Smooth muscle cell (in vitro differentiated cells): Measurements from ENCODE around the gene LSS. TPM values are rescaled to one million over a fixed set of nuclear protein-coding genes. Genes with fewer than 3 reads are reported as not detected.
"Not testable (repeated sequence)": the region's sequence is repeated elsewhere in the genome, so short reads cannot be mapped to it uniquely, and the experiment has no call there.

Experiments used
- DNase-seq: peaks from one replicate; lab custom pipeline; 2025; ENCODE audit not compliant: unreplicated experiment; lab: John Stamatoyannopoulos, UW
- H2AFZ ChIP-seq: fragments of 200-600 bp; sonication (generic); 2 replicates; pipeline ENCODE4 v1.6.0; 2016; ENCODE audit warnings: antibody characterized with exemption, low read depth, mild to moderate bottlenecking
- H3F3A ChIP-seq: fragments of 200-600 bp; sonication (generic); 2 replicates; pipeline ENCODE4 v1.6.0; 2017; ENCODE audit warnings: antibody characterized with exemption, low read depth
- H3K27ac ChIP-seq: fragments of 200-600 bp; sonication (generic); 2 replicates; pipeline ENCODE4 v1.5.1; 2016; ENCODE audit warnings: low read depth, mild to moderate bottlenecking
- H3K27me3 ChIP-seq: fragments of 200-600 bp; sonication (generic); 2 replicates; pipeline ENCODE4 v1.6.1; 2016; ENCODE audit warnings: low read depth, mild to moderate bottlenecking
- H3K36me3 ChIP-seq: fragments of 200-600 bp; sonication (generic); 2 replicates; pipeline ENCODE4 v1.5.1; 2016; ENCODE audit warnings: low read depth
- H3K4me1 ChIP-seq: fragments of 200-600 bp; sonication (generic); 2 replicates; pipeline ENCODE4 v1.5.1; 2016; ENCODE audit warnings: low read depth
- H3K4me2 ChIP-seq: fragments of 200-600 bp; sonication (generic); 2 replicates; pipeline ENCODE4 v1.6.0; 2016; ENCODE audit warnings: mild to moderate bottlenecking
- H3K4me3 ChIP-seq: fragments of 200-600 bp; sonication (generic); 2 replicates; pipeline ENCODE4 v1.5.1; 2016; ENCODE audit warnings: mild to moderate bottlenecking
- H3K79me2 ChIP-seq: fragments of 200-600 bp; sonication (generic); 2 replicates; pipeline ENCODE4 v1.6.0; 2016; ENCODE audit warnings: low read depth, mild to moderate bottlenecking
- H3K9ac ChIP-seq: fragments of 200-600 bp; sonication (generic); 2 replicates; pipeline ENCODE4 v1.6.0; 2016; ENCODE audit warnings: low read depth
- H3K9me3 ChIP-seq: fragments of 200-600 bp; sonication (generic); replicated peaks from 2 replicates; pipeline ENCODE4 v1.5.1; 2016; ENCODE audit warnings: low read depth
- H4K20me1 ChIP-seq: fragments of 200-600 bp; sonication (generic); 2 replicates; pipeline ENCODE4 v1.6.0; 2016; ENCODE audit warnings: low read depth
- WGBS: methylation state at CpG from one replicate; pipeline ENCODE4 v1.1.7; 2016; ENCODE audit warnings: low lambda C conversion rate; 5-methylcytosine and 5-hydroxymethylcytosine counted together
- polyA plus RNA-seq: library from polyadenylated mRNA; unstranded; fragments of >200 nt; fragmentation: Nextera tagmentation; extraction: Ambion mirVana; gene quantifications from 2 replicates; pipeline ENCODE4 v1.2.1, GENCODE V29; 2016
- total RNA-seq: library from RNA; depleted of rRNA; stranded (reverse); fragments of >200 nt; gene quantifications from 2 replicates; pipeline ENCODE4 v1.2.3, GENCODE V29; 2014
- TF ChIP-seq, protein P1 (sequence below): fragments of 200-600 bp; sonication (generic); IDR thresholded peaks from 2 replicates; pipeline ENCODE4 v1.5.1; 2017; ENCODE audit warnings: borderline replicate concordance, mild to moderate bottlenecking, antibody characterized with exemption; ENCODE audit not compliant: insufficient read depth, poor library complexity, severe bottlenecking

Gene LSS
- total and polyA plus RNA-seq, 2 experiments from 2014 or later: 21.8 to 37.7 TPM

DNA sequence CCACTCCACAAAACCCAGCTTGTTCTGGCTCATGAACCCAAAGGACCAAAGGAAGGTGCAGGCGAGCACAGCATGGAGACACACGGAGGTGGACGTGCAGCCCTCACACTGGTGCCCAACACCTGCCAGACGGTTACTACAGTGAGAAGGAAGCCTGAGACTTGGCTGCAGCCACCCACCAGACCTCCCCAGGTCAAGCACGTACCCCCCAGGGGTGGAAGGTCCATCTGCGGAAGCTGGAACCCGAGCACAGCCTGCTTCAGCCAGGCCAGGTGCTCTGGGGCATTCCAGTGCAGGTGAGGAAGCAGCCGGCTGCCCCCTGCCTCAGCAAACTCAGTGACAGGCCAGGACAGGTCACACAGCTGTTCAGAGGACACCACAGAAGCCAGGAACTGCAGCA is 16.0 kb upstream of the LSS start:
- no peak overlapping the region for H3K4me2 ChIP-seq
- peaks cover 35% of the 10 kb centered on the region for H3K36me3 ChIP-seq

DNA sequence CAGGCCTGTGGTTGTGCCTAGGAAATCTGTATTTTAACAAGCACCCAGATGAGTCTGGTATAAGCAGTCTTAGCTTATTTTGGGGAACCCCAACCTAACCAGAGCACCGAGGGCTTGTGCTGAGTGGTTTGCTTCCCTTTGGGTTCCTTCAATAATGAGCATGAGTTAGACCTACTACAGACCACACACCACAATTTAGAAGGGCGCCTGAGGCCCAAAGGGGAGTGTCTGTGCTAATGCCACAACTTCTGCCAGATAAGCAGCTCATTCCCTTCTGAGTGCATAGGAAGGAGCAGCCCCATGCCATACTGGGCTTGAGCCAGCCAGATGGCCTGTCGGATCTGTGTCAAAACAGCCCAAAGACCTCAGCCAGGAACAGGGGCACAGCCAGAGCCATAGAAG is 15.4 kb upstream of the LSS start:
- no peaks in the 10 kb centered on the region for H3K27me3 ChIP-seq
- peaks cover 4% of the 10 kb centered on the region for H4K20me1 ChIP-seq
- TF ChIP-seq, protein P1, sequence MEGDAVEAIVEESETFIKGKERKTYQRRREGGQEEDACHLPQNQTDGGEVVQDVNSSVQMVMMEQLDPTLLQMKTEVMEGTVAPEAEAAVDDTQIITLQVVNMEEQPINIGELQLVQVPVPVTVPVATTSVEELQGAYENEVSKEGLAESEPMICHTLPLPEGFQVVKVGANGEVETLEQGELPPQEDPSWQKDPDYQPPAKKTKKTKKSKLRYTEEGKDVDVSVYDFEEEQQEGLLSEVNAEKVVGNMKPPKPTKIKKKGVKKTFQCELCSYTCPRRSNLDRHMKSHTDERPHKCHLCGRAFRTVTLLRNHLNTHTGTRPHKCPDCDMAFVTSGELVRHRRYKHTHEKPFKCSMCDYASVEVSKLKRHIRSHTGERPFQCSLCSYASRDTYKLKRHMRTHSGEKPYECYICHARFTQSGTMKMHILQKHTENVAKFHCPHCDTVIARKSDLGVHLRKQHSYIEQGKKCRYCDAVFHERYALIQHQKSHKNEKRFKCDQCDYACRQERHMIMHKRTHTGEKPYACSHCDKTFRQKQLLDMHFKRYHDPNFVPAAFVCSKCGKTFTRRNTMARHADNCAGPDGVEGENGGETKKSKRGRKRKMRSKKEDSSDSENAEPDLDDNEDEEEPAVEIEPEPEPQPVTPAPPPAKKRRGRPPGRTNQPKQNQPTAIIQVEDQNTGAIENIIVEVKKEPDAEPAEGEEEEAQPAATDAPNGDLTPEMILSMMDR: no peak
- no peak overlapping the region for H3K27ac ChIP-seq
- H3K4me3 ChIP-seq: no peak overlapping the region
- H3K79me2 ChIP-seq: no peaks in the 10 kb centered on the region
- no peak overlapping the region for H3K4me2 ChIP-seq
- H3K9ac ChIP-seq: no peak overlapping the region
- no peak for DNase-seq
- no peak overlapping the region for H2AFZ ChIP-seq
- 98% methylated on average over 3 of the region's 3 CpGs for WGBS
- H3F3A ChIP-seq: no peaks in the 10 kb centered on the region
- no peaks in the 10 kb centered on the region for H3K4me1 ChIP-seq
- no peaks in the 10 kb centered on the region for H3K9me3 ChIP-seq
- H3K36me3 ChIP-seq: peaks cover 35% of the 10 kb centered on the region

More for the DNA sequence above, 16.0 kb upstream of the LSS start:
- Histone ChIP-seq H3K27ac (no peak overlapping the region), H3K9ac (no peak overlapping the region), H3K4me3 (no peak overlapping the region), H3F3A (no peaks in the 10 kb centered on the region), H3K79me2 (no peaks in the 10 kb centered on the region), H2AFZ (no peak overlapping the region), H3K27me3 (no peaks in the 10 kb centered on the region), H3K4me1 (no peaks in the 10 kb centered on the region), H3K9me3 (no peaks in the 10 kb centered on the region), H4K20me1 (peaks cover 4% of the 10 kb centered on the region)
- 98% methylated on average over 8 of the region's 8 CpGs for WGBS
- DNase-seq: no peak
- TF ChIP-seq, protein P1: no peak

DNA sequence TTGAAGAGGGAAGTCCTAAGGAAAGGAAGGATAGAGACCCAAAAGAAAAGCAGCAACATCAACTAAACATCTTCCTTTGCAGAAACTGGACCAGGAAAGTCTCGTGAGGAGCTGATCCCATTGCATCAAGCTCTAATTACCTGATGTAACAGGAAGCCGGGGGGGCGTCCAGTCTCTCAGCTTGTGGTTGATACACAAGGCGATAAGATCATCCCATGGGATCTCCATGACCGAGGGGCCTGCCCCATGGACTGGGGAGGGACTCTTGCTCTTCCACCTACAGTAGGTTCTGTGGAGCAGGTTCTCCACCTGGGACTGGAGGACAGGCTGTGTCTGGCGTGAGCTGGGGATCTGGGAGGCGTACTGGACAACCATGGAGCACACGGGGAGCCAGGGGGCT is 14.8 kb upstream of the LSS start:
- H2AFZ ChIP-seq: no peak overlapping the region
- H3K4me3 ChIP-seq: no peak overlapping the region
- H4K20me1 ChIP-seq: peaks cover 4% of the 10 kb centered on the region
- H3F3A ChIP-seq: no peaks in the 10 kb centered on the region
- no peak overlapping the region for H3K27ac ChIP-seq
- no peaks in the 10 kb centered on the region for H3K79me2 ChIP-seq
- H3K9me3 ChIP-seq: no peaks in the 10 kb centered on the region
- TF ChIP-seq, protein P1: no peak
- H3K27me3 ChIP-seq: no peaks in the 10 kb centered on the region
- no peak for DNase-seq
- no peak overlapping the region for H3K4me2 ChIP-seq
- H3K36me3 ChIP-seq: peaks cover 35% of the 10 kb centered on the region
- 94% methylated on average over 8 of the region's 8 CpGs for WGBS
- no peak overlapping the region for H3K9ac ChIP-seq
- H3K4me1 ChIP-seq: no peaks in the 10 kb centered on the region

DNA sequence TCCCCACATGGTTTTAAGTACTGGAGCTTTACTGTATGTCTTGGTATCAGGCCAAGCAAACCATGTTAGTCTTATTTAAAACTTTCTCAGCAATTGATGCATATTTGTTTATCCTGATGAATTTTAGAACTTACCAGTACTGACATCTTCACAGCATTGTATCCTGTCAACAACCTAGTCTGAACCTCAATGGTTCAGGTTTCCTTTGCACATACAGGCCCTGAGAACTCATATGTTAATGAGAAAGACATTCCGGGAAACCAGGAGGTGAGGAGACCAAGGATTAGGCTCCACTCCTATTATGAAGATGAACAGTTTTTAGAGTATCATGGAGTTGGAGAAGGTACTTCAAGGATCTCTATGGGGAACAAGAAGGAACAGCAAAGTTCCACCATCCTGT is 13.0 kb upstream of the LSS start:
- H3K36me3 ChIP-seq: peaks cover 40% of the 10 kb centered on the region

More for the DNA sequence above, 13.0 kb upstream of the LSS start:
- not testable (repeated sequence) for DNase-seq, H3K27ac ChIP-seq, H3K4me1 ChIP-seq, H2AFZ ChIP-seq, H3K9me3 ChIP-seq, H3F3A ChIP-seq, H4K20me1 ChIP-seq, H3K9ac ChIP-seq, H3K4me3 ChIP-seq, H3K27me3 ChIP-seq, H3K79me2 ChIP-seq, H3K4me2 ChIP-seq
- 97% methylated on average over 1 of the region's 1 CpG for WGBS
